Activated CD8-positive, alpha-beta memory T cell treated with anti-CD3 and anti-CD28 coated beads for 36 hours (primary cell): ENCODE data around the gene SLC38A8. TPM values are rescaled to one million over a fixed set of nuclear protein-coding genes. Genes with fewer than 3 reads are reported as not detected.

Experiments
- CTCF ChIA-PET: fragments of 350-600 bp; sonication (Branson Sonifier 250); formaldehyde crosslinking; loops from one replicate; lab custom pipeline; 2021; ENCODE audit warnings: antibody characterized with exemption; lab: Charles Lee
- POLR2A ChIA-PET: fragments of 350-600 bp; sonication (Branson Sonifier 250); formaldehyde crosslinking; loops from one replicate; lab custom pipeline; 2021; ENCODE audit warnings: antibody characterized with exemption; lab: Charles Lee
- total RNA-seq, 2 experiments: library from RNA; stranded (reverse); gene quantifications; one replicate each; pipeline ENCODE4 v1.2.3, GENCODE V29; 2021

Gene SLC38A8
- total RNA-seq, 2 experiments from 2014 or later, result not detected

DNA sequence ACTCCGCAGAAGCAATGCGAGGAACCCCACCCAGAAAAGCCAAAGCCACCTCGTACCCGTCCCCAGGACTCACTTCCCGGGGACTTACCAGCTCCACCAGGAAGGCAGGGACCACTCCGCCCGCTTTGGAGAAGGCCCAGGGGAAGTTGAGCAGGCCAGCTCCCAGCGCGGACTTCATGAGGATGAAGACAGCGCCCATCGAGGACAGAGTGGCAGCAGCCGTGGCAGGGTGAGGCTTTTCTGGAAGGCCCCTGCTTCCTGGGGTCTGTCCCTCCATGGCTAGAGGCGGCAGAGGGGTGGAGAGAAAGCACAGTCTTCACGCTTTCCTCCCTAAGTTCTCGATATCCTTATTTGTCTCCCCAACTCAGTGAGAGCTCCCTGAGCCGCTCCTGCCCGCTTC is 714 bp downstream of the SLC38A8 start:
- CTCF ChIA-PET, result no interaction called here
- POLR2A ChIA-PET, result no interaction called here

DNA sequence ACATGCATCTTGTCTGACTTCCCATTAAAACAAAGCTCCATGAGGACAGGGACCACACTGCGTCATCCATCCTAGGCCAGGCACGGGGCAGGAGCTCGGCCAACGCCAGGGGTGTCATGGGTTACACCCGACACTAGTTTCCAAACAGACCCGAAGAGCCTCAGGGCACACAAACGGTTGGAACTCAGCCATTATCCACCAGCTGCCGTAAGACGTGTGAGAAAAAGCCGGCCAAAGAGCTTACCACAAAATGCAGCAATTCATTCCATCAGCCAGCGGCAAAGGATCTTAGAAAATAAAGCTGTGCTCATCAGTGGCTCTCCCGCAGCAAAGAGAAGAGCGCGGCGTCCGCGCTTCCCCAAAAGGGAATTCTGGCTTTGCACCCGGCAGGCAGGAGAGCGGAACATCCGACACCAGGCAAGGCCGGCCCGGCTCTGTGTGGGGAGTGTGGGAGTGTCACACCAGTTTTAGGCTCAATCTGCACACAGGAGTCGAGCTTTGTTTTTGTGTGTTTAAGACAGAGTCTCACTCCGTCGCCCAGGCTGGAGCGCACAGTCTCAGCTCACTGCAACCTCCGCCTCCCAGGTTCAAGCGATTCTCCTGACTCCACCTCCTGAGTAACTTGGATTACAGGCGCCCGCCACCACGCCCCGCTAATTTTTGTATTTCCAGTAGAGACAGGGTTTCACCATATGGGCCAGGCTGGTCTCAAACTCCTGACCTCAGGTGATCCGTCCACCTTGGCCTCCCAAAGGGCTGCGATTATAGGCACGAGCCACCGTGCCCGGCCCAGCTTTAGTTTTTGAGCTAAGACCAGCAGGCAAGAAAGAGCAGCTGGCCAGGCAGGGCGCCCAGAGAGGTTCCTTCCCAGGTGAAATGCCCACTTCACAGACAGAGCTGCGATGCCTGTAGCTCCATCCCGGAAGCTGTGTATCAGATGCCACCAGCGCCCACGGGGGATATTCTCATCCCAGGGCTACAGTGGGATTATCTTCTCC is 1.5 kb downstream of the SLC38A8 start:
- CTCF ChIA-PET, result interaction anchor here (1.5 kb wide), 1 partner anchor 25 kb away, joined by 3 read pairs; no protein-coding TSS in a partner anchor
- POLR2A ChIA-PET, result no interaction called here

DNA sequence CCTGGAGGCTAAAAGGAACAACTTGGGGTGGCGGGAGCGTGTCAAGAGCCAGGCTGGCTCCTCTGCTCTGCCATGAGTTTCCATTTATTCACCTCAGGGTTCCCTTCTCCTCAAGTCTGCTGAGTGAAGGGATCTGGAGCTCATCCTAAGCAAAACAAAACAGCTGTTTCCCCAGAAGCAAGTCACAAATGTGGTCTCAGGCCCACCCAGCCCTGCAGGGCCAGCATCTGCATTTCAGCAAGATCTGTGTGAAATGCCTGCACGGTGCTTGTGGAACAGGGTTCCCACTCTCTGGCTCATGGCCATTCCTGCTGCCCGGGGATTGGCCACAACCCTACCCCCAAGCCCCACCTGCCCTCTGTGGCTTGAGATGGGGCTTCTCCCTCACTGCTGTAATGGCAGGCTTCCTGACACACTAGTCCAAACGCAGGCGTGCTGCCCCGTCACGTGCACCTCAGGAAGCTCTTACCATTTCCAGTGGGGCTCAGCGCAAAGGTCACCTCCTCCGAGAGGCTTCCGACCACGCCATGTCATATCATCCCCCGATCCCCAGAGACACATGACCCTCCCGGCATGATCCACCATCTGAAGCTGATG is 2.3 kb downstream of the SLC38A8 start:
- CTCF ChIA-PET, result interaction anchor here (1.5 kb wide), 1 partner anchor 25 kb away, joined by 3 read pairs; no protein-coding TSS in a partner anchor

DNA sequence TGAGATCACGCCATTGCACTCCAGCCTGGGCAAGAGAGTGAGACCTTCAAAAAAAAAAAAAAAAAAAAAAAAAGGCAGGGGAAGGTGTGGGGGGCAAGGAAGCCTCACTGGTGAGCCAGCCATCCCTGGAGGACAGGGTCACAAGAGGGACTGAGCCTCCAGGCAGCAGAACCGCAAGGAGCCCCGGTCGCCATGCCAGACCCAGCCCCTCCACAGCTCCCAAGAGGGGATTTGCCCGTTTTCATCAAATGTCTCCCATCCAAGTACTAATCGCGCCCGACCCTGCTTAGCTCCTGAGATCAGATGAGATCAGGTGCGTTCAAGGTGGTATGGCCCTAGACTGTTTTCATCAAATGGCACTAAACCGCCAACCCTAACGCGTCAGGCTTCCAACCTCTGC is 2.9 kb downstream of the SLC38A8 start:
- CTCF ChIA-PET, result interaction anchor here (1.5 kb wide), 1 partner anchor 26 kb away, joined by 3 read pairs; no protein-coding TSS in a partner anchor
- POLR2A ChIA-PET, result no interaction called here

More for the DNA sequence above, 2.3 kb downstream of the SLC38A8 start:
- POLR2A ChIA-PET, result no interaction called here

GRCh38 chr16:84038469-84038868 is 4.1 kb downstream of the SLC38A8 start:
- POLR2A ChIA-PET, result no interaction called here
- CTCF ChIA-PET, result no interaction called here

DNA sequence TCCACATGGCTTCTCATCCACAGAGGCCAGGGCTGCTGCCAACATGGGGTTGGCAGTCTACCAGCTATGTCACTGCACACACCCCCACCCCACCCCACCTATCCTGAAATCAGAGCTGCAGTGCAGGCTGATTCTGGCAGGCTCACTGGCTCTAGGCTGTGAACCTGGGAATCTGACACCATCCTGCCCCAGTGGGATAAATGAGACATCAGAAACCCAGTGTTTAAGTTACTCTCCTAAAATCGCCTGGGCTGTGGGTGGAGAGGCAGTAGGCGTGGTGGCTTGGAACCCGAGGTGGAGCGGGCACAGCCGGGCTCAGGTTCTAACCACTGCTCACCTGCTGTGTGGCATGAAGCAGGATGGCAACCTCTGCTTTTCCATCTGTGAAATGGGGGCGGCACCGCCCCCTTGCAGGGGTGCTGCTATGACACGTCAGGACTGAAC is 5.6 kb downstream of the SLC38A8 start:
- POLR2A ChIA-PET, result interaction anchor here (1.0 kb wide), 1 partner anchor 16 kb away, joined by 5 read pairs; no protein-coding TSS in a partner anchor
- CTCF ChIA-PET, result no interaction called here

DNA sequence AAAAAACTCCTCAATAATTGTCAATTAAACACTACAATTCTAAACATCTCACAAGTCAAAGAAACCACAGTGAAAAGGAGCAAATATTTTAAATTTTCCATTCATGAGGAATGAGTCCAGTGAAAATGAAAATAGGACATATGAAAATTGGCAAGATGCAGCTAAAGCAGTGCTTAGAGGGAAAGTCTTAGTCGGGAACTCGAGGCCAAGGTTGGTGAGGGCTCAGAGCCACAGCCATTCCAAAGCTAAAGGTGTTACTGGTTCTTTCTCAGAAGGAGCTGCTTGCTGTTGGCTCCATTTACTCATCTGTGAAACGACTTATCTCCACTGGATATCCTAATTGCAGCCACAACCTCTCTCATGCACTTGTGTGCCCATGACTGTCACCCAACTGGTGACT is 6.5 kb downstream of the SLC38A8 start:
- ChIA-PET CTCF (no interaction called here), POLR2A (no interaction called here)

DNA sequence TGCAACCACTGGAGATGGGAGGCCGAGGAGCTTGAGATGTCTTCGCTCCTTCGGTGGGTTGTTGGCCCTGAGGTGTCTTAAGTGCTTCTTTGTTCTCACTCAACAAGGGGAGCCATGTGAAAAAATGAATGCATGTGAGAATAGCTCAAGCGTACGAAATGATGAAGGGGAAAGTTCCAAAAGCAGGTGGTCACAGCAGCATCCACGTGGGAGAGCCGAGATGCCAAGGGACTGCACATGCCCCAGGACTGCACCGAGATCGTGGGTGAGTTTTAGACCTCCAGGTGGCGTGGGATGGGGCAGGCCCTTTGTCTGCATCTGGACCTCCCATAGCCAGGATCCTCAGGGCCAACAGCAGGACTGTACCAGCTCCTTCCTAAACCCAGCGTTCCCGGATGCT is 8.1 kb downstream of the SLC38A8 start:
- CTCF ChIA-PET, result no interaction called here

GRCh38 chr16:84033251-84034195 is 9.1 kb downstream of the SLC38A8 start:
- CTCF ChIA-PET, result no interaction called here
- POLR2A ChIA-PET, result no interaction called here

More for the DNA sequence above, 8.1 kb downstream of the SLC38A8 start:
- POLR2A ChIA-PET, result no interaction called here

DNA sequence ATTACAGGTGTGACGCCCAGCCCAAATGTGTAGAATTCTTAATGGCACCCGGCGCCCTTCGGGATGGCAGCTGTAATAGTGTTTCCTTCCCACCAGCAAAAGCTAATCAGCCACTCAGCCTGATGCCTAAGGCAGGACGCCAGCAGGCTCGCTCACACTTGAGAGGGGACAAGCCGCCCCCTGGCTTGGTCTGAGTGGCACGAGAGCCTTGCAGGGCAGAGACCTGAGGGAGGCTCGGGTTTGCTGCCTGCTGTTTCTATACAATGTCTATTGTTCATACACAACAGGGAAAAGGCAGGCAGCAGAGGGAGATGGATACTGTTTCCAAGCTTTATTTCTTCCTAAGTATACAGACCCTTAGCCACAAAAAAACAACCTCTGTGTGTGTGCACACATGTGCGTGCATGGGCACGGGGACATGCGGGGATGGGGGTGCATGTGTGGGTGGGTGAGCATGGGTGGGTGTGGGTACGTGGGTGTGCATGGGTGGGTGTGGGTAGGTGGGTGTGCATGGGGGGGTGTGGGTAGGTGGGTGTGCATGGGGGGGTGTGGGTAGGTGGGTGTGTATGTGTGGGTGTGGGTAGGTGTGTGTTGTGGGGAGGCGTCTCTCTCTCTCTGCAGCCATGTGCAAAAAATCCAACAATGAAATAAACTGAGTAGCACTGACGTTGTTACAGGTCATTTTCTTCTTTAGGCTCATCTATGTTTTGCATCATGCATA is 10.0 kb downstream of the SLC38A8 start:
- CTCF ChIA-PET, result no interaction called here
- POLR2A ChIA-PET, result no interaction called here

DNA sequence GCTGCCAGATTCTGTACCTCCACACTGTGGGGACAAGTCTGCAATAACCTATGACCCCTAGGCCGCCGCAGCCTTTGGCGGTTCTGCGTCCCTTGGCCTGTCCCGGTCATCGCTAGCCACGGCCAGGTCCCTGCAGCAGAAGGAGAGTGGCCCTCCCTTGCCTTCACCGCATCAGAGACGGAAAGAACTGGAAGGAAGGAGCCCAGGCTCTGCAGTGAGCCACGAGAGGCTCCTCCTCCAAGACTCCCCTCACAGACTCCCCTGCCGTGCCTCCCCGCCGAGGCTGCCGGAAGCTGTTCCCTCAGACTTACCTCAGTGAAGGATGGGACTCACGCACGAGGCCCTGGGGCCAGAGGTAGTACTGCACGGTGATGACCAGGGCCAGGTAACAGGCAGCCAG is 11.0 kb downstream of the SLC38A8 start:
- CTCF ChIA-PET, result no interaction called here
- POLR2A ChIA-PET, result no interaction called here

DNA sequence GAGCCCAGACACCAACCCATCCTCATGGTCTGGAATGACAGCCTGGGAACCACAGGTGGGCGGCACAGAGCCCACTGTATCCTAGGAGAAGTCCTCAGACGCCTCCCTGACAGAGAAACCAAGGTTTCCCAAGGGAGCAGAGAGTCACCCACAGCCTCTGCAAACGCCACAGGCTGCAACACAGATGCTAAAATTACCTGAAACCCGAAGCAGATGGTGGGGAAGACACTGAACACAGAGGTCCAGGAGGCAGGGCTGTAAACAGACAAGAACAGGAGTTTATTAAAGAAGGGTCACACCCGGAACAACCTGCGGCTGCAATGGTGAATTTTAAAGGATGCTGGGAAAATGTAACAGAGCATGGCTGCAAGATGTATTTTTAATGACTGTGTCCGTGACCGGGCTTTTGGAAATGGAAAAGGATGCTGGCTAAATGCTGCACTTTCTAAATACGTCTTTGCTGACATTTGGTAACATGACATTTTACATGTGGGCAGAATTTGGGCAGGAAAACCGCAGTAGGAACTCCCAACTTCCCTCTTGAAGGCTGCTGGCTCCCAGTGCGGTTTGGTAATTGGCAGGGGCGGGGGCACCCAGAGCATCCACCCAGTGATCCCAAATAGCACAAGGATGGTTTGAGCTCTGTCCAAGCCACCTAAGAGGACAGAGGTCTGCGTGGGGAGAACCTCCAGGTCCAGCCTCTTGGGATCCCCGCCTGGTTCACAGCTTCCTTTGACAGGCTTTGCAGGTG is 13.1 kb downstream of the SLC38A8 start:
- ChIA-PET POLR2A (interaction anchor here (0.6 kb wide), 1 partner anchor 573 kb away, joined by 3 read pairs; no protein-coding TSS in a partner anchor), CTCF (no interaction called here)

- CTCF ChIA-PET, result no interaction called here
- POLR2A ChIA-PET, result interaction anchor here (0.7 kb wide), 1 partner anchor 118 kb away, joined by 4 read pairs; the partner anchor contains the start of genes DNAAF1 and HSDL1
These were observed 15.0 kb downstream of the SLC38A8 start for GRCh38 chr16:84027625-84028024.

DNA sequence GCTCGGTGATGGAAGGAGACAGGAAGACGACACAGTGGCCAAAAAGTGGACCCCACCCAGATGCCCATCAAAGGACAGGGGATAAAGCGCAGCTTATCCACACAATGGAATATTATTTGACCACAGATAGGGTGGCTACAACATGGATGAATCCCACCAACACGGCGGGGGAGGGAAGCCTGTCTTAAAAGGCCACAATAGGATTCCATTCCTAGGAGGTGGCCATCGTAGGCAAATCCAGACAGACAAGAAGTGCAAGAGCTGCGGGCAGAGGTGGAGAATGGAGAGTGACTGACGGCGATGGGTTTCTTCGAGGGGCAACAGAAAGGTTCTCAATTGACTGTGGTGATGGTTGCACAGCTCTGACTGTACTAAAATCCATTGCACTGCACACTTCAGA is 16.0 kb downstream of the SLC38A8 start:
- CTCF ChIA-PET, result no interaction called here
- POLR2A ChIA-PET, result no interaction called here

- ChIA-PET CTCF (no interaction called here), POLR2A (no interaction called here)
These were observed 17.7 kb downstream of the SLC38A8 start for GRCh38 chr16:84024854-84025253.

- POLR2A ChIA-PET, result no interaction called here
- CTCF ChIA-PET, result no interaction called here
These were observed 20.0 kb downstream of the SLC38A8 start for GRCh38 chr16:84022644-84023043.

DNA sequence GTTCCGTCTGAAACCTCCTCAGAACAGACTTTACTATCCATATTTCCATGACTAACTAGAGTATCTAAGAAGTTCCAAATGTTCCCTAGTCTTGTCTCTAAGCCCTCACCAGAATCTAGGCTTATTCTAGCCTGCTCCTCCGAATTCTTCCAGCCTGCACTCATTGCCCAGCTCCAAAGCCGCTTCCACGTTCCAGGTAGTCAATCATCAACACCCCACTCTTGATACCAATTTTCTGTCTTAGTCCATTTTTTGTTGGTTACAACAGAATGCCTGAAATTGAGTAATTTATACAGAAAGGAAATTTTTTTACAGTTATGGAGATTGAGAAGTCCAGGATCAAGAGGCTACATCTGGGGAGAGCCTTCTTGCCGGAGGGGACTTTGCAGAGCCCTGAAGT is 21.1 kb downstream of the SLC38A8 start:
- CTCF ChIA-PET, result no interaction called here
- POLR2A ChIA-PET, result no interaction called here

GRCh38 chr16:84020353-84020752 is 22.2 kb downstream of the SLC38A8 start:
- ChIA-PET POLR2A (no interaction called here), CTCF (no interaction called here)
